Measurements from ENCODE around the gene NID2.

Gene NID2

GRCh38 chr14:51990488-51990887, 78.4 kb downstream of the NID2 start:
- H3K27me3 ChIP-seq (ENCODE audit: insufficient read depth, low read length), result no peaks in the 10 kb centered on the region
- H3K36me3 ChIP-seq (ENCODE audit: insufficient read depth, low read length), result peaks cover 42% of the 10 kb centered on the region
- H3K4me1 ChIP-seq (ENCODE audit: insufficient read depth, low read length), result peaks cover 11% of the 10 kb centered on the region
- H2AFZ ChIP-seq (ENCODE audit: low read depth, low read length), result no peak overlapping the region
- no peaks in the 10 kb centered on the region for H3K9me3 ChIP-seq (ENCODE audit: low read length)
- peak overlapping the region; percentile 78 for H3K4me3 ChIP-seq (ENCODE audit: low read length)

GRCh38 chr14:51989293-51990234, 79.3 kb downstream of the NID2 start, which contains the start of gene RTRAF:
TSS of gene RTRAF (plus strand) at chr14:51989546. CDS start at chr14:51989640, 94 bp downstream.
- Histone ChIP-seq H3K4me1 (ENCODE audit: insufficient read depth, low read length) (peaks cover 11% of the 10 kb centered on the region), H3K4me3 (ENCODE audit: low read length) (peak within 1 kb of the TSS; percentile 78), H3K27me3 (ENCODE audit: insufficient read depth, low read length) (no peaks in the 10 kb centered on the region), H3K36me3 (ENCODE audit: insufficient read depth, low read length) (peaks cover 33% of the 10 kb centered on the region), H3K9me3 (ENCODE audit: low read length) (no peaks in the 10 kb centered on the region), H2AFZ (ENCODE audit: low read depth, low read length) (peak within 1 kb of the TSS; percentile 41)

- peak overlapping the region; percentile 41 for H2AFZ ChIP-seq (ENCODE audit: low read depth, low read length)
- H3K27me3 ChIP-seq (ENCODE audit: insufficient read depth, low read length), result no peaks in the 10 kb centered on the region
- peaks cover 3% of the 10 kb centered on the region for H3K9me3 ChIP-seq (ENCODE audit: low read length)
- H3K4me3 ChIP-seq (ENCODE audit: low read length), result peak overlapping the region; percentile 78
- peaks cover 11% of the 10 kb centered on the region for H3K4me1 ChIP-seq (ENCODE audit: insufficient read depth, low read length)
- peaks cover 19% of the 10 kb centered on the region for H3K36me3 ChIP-seq (ENCODE audit: insufficient read depth, low read length)
Measured at GRCh38 chr14:51988221-51988620, 80.6 kb downstream of the NID2 start.

GRCh38 chr14:51981218-51981854, 87.5 kb downstream of the NID2 start:
- H2AFZ ChIP-seq (ENCODE audit: low read depth, low read length), result no peak overlapping the region
- no peaks in the 10 kb centered on the region for H3K4me1 ChIP-seq (ENCODE audit: insufficient read depth, low read length)
- no peaks in the 10 kb centered on the region for H3K27me3 ChIP-seq (ENCODE audit: insufficient read depth, low read length)
- H3K9me3 ChIP-seq (ENCODE audit: low read length), result peaks cover 3% of the 10 kb centered on the region
- H3K4me3 ChIP-seq (ENCODE audit: low read length), result no peak overlapping the region
- H3K36me3 ChIP-seq (ENCODE audit: insufficient read depth, low read length), result no peaks in the 10 kb centered on the region

- Histone ChIP-seq H3K9me3 (ENCODE audit: low read length) (peaks cover 3% of the 10 kb centered on the region), H2AFZ (ENCODE audit: low read depth, low read length) (no peak overlapping the region), H3K27me3 (ENCODE audit: insufficient read depth, low read length) (no peaks in the 10 kb centered on the region), H3K4me3 (ENCODE audit: low read length) (no peak overlapping the region), H3K36me3 (ENCODE audit: insufficient read depth, low read length) (no peaks in the 10 kb centered on the region), H3K4me1 (ENCODE audit: insufficient read depth, low read length) (no peaks in the 10 kb centered on the region)
Measured at GRCh38 chr14:51979088-51979709, 89.7 kb downstream of the NID2 start.

GRCh38 chr14:51978681-51979085, 90.2 kb downstream of the NID2 start:
- Histone ChIP-seq H3K27me3 (ENCODE audit: insufficient read depth, low read length) (no peaks in the 10 kb centered on the region), H3K4me3 (ENCODE audit: low read length) (no peak overlapping the region), H3K9me3 (ENCODE audit: low read length) (peaks cover 3% of the 10 kb centered on the region), H2AFZ (ENCODE audit: low read depth, low read length) (no peak overlapping the region), H3K4me1 (ENCODE audit: insufficient read depth, low read length) (no peaks in the 10 kb centered on the region), H3K36me3 (ENCODE audit: insufficient read depth, low read length) (no peaks in the 10 kb centered on the region)

GRCh38 chr14:51977075-51977474, 91.8 kb downstream of the NID2 start:
- Histone ChIP-seq H3K36me3 (ENCODE audit: insufficient read depth, low read length) (no peaks in the 10 kb centered on the region), H2AFZ (ENCODE audit: low read depth, low read length) (no peak overlapping the region), H3K4me1 (ENCODE audit: insufficient read depth, low read length) (no peaks in the 10 kb centered on the region), H3K4me3 (ENCODE audit: low read length) (no peak overlapping the region), H3K27me3 (ENCODE audit: insufficient read depth, low read length) (no peaks in the 10 kb centered on the region), H3K9me3 (ENCODE audit: low read length) (no peaks in the 10 kb centered on the region)

GRCh38 chr14:51972566-51972965, 96.3 kb downstream of the NID2 start:
- H3K9me3 ChIP-seq (ENCODE audit: low read length), result no peaks in the 10 kb centered on the region
- no peaks in the 10 kb centered on the region for H3K36me3 ChIP-seq (ENCODE audit: insufficient read depth, low read length)
- H3K4me1 ChIP-seq (ENCODE audit: insufficient read depth, low read length), result no peaks in the 10 kb centered on the region
- no peak overlapping the region for H3K4me3 ChIP-seq (ENCODE audit: low read length)
- no peaks in the 10 kb centered on the region for H3K27me3 ChIP-seq (ENCODE audit: insufficient read depth, low read length)
- H2AFZ ChIP-seq (ENCODE audit: low read depth, low read length), result no peak overlapping the region

GRCh38 chr14:51969852-51970540, 98.9 kb downstream of the NID2 start:
- Histone ChIP-seq H3K9me3 (ENCODE audit: low read length) (no peaks in the 10 kb centered on the region), H2AFZ (ENCODE audit: low read depth, low read length) (no peak overlapping the region), H3K4me3 (ENCODE audit: low read length) (no peak overlapping the region), H3K4me1 (ENCODE audit: insufficient read depth, low read length) (no peaks in the 10 kb centered on the region), H3K27me3 (ENCODE audit: insufficient read depth, low read length) (no peaks in the 10 kb centered on the region), H3K36me3 (ENCODE audit: insufficient read depth, low read length) (no peaks in the 10 kb centered on the region)

GRCh38 chr14:51967521-51967920, 101.3 kb downstream of the NID2 start:
- Histone ChIP-seq H3K9me3 (ENCODE audit: low read length) (peaks cover 2% of the 10 kb centered on the region), H2AFZ (ENCODE audit: low read depth, low read length) (no peak overlapping the region), H3K36me3 (ENCODE audit: insufficient read depth, low read length) (peaks cover 17% of the 10 kb centered on the region), H3K4me1 (ENCODE audit: insufficient read depth, low read length) (no peaks in the 10 kb centered on the region), H3K4me3 (ENCODE audit: low read length) (no peak overlapping the region), H3K27me3 (ENCODE audit: insufficient read depth, low read length) (no peaks in the 10 kb centered on the region)

GRCh38 chr14:51963286-51963685, 105.6 kb downstream of the NID2 start:
- Histone ChIP-seq H3K4me3 (ENCODE audit: low read length) (no peak overlapping the region), H3K27me3 (ENCODE audit: insufficient read depth, low read length) (no peaks in the 10 kb centered on the region), H2AFZ (ENCODE audit: low read depth, low read length) (no peak overlapping the region), H3K9me3 (ENCODE audit: low read length) (peaks cover 17% of the 10 kb centered on the region), H3K4me1 (ENCODE audit: insufficient read depth, low read length) (no peaks in the 10 kb centered on the region), H3K36me3 (ENCODE audit: insufficient read depth, low read length) (peaks cover 46% of the 10 kb centered on the region)

GRCh38 chr14:51962711-51963110, 106.1 kb downstream of the NID2 start:
- H3K9me3 ChIP-seq (ENCODE audit: low read length), result peaks cover 20% of the 10 kb centered on the region
- H3K27me3 ChIP-seq (ENCODE audit: insufficient read depth, low read length), result no peaks in the 10 kb centered on the region
- no peak overlapping the region for H2AFZ ChIP-seq (ENCODE audit: low read depth, low read length)
- H3K4me3 ChIP-seq (ENCODE audit: low read length), result no peak overlapping the region
- H3K4me1 ChIP-seq (ENCODE audit: insufficient read depth, low read length), result no peaks in the 10 kb centered on the region
- peaks cover 52% of the 10 kb centered on the region for H3K36me3 ChIP-seq (ENCODE audit: insufficient read depth, low read length)
